ENCODE measurements around the gene SDR39U1.

Gene SDR39U1

DNA sequence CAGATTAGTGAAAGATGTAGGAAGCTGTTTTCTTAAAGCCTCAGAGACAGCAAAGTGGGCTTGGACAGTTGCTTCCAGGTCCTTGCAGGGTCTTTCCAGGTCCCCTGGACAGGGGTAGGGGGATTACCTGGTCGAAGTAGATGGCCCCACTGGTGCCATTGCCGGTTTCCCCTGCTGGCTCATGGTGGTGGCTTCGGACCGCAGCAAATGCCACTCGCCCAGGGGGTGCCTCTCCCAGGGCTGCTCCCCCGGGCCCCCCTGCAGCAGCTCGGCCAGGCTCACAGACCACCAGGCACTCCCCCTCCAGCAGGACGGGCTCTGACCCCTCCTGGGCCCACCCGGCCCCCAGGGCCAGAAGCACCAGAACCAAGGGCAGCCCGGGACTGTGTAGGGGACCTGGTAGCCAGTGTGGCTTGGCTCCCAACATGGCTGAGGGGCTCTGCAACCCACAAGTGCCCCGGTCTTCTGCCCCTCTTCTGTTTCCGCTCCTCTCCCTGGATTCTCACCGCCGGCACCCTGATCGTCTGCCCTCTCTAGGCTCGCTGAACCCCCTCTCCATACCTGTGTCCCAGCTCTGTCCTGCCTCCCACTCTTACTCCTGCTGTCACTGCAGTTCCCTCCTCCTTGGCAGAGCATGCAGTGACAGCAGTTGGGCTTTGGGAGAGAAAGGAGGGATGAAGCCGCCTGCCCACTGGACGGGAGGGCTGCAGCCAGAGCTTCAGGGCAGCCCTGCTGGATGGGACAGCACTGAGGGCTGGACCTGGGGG lies 13.8 kb downstream of the SDR39U1 start:
- DNase-seq, result no peak

DNA sequence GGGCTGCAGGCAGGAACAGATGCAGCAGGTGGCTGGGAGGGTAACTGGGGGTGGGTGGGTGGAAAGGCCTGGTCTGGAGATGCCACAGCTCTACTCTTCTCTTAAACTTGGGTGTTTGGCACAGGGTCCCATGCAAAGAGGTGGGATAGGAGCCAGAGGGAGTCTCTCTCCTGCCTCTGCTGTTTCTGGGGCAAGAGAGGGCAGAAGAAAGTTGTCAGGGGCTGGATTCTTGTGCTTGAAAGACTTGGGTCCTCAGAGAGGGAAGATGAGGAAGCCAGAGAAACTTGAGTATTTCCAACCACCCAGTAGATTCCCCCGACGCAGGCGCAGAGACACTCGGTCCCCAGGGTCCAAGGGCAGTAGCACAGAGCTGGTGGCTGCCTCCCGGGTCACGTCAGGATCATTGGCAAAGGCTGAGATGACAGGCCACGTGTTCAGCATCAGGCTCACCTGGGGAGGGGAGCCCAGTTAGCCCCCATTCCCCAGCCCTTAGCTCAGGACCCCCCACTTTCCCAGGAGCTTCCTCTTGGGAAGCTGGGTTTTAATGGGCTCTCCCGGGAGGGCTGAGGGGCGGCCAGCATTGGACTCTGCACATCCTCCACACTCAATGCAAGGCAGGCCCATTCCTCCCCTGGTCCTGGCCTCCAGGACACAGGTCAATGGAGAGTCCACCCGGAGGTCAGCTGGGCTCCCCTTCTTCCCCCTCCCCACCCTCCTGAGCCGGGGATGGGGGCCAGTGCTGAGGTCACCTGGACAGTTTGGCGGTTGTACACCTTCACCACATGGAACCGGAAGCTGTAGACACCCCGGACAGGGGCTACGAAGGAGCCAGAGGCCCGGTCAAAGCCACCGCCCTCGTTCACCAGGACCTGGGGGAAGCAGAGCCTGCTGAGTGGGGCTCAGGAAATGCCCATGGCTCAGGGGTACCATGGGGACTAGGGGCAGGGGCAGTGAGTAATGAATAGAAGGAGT lies 14.8 kb downstream of the SDR39U1 start:
- no peak for DNase-seq

DNA sequence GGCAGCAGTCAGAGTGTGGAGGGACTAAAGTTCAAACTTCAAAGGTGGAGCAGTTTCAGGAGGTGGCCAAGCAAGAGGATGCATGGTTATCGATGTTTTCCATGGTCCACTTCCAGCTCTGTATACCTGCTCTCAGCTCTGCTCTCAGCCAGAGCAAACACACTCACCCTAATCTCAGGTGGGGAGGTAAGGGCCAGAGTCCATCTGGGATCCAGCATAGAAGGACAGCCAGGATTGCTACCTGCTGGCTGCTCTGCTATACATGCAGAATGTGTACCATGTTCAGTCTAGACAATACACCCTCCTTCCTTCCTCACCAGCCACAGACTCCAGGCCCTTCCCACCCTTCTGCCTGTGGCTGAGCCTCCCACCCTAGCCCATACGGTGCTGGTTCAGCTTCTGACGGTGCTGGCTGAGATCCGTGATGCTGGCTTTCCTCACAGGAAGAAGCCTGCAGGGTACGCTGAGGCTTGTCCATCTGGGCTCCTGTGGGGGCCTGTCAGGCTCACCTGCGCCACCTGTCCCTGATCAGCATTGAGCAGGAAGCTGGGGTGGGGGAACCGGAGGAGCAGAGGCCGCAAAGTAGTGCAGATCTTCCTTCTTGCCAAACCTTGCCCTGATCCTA lies 15.6 kb downstream of the SDR39U1 start:
- DNase-seq, result no peak

DNA sequence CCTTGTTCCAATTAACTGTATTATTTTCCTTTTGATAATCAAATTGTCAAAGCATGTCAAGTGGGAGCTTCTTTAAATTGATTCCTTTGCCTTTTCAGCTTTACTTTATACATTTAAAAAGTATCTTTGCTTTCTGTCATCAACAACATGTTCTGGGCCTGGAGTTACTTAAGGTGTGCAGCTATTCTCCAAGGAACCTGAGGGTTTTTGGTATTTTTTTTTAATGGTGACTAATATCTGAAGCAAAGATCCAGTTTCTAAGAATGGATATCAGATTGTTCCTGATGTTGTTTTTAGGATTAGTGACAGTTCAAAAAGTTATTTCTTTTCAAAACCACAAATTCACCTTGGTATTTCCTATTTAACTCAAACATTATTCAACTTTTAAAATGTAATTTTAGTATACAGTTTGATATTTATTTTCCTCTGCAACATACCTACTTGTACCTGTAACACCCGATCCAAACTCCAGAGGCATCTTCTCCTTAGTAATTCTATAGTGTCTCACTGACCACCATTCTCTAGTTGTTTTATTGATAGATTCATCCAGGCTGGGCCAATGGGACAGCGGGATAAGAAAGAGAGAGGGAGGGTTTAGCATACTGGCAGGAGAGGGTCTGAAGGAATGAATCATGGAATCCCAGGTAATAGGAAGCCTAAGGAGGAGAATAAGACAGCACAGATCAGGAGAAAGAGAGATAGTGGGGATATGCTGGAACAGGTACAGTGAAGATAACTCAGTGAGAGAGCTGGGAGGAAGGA lies 16.2 kb downstream of the SDR39U1 start:
- no peak for DNase-seq

GRCh38 chr14:24425704-24426103 lies 16.9 kb downstream of the SDR39U1 start:
- no peak for DNase-seq

GRCh38 chr14:24422694-24423601 lies 19.6 kb downstream of the SDR39U1 start:
- no peak for DNase-seq

- no peak for DNase-seq
Measured at GRCh38 chr14:24422261-24422660, 20.3 kb downstream of the SDR39U1 start.

GRCh38 chr14:24418492-24418873 lies 24.1 kb downstream of the SDR39U1 start:
- DNase-seq, result no peak

GRCh38 chr14:24417832-24418491 lies 24.6 kb downstream of the SDR39U1 start:
- DNase-seq, result no peak

GRCh38 chr14:24416932-24417619 lies 25.5 kb downstream of the SDR39U1 start:
- DNase-seq, result no peak

- no peak for DNase-seq
Measured at GRCh38 chr14:24416254-24416931, 26.2 kb downstream of the SDR39U1 start.

DNA sequence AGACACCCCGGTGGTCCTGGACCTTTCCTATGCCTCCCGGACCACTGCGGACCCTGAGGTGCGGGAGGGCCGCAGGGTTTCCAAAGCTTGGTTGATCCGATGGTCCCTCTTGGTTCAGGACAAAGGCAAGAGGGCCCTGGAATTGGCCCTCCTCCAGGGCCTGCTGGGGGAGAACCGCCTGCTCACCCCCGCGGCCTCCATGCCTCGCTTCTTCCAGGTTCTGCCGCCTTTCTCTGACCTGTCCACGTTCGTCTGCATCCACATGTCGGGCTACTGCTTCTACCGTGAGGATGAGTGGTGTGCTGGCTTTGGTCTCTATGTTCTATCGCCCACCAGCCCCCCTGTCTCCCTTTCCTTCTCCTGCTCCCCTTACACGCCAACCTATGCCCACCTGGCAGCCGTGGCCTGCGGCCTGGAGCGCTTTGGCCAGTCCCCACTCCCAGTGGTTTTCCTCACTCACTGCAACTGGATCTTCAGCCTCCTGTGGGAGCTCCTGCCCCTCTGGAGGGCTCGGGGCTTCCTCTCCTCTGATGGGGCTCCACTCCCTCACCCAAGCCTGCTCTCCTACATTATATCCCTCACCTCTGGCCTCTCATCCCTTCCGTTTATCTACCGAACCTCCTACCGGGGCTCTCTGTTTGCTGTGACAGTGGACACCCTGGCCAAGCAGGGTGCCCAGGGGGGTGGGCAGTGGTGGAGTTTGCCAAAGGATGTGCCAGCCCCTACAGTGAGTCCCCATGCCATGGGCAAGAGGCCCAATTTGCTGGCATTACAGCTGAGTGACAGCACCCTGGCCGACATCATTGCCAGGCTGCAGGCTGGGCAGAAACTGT lies 26.9 kb downstream of the SDR39U1 start:
- DNase-seq, result no peak

GRCh38 chr14:24414732-24415420 lies 27.7 kb downstream of the SDR39U1 start:
- DNase-seq, result no peak

DNA sequence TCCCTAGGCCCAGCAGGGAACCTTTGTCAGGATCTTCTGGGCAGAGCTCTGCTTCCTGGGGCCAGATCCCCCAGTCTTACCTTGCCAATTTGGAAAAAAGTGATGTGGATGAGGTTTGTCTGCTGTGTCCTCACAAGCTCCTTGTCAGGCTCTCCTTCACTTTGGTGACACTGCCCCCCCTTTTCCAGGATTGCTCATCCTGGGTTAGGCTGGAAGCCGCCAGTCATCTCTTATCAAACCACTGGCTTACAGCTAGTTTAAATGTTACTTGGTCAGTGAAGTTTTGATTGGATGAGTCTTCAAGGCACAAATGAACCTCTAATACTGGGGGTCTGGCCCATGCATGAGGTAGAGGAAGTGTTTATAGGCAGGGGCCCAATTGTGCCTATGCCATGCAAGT lies 28.5 kb downstream of the SDR39U1 start:
- DNase-seq, result no peak

GRCh38 chr14:24411443-24412389 lies 30.9 kb downstream of the SDR39U1 start:
- DNase-seq, result no peak

- no peak for DNase-seq
Measured at GRCh38 chr14:24409956-24410355, 32.6 kb downstream of the SDR39U1 start.

DNA sequence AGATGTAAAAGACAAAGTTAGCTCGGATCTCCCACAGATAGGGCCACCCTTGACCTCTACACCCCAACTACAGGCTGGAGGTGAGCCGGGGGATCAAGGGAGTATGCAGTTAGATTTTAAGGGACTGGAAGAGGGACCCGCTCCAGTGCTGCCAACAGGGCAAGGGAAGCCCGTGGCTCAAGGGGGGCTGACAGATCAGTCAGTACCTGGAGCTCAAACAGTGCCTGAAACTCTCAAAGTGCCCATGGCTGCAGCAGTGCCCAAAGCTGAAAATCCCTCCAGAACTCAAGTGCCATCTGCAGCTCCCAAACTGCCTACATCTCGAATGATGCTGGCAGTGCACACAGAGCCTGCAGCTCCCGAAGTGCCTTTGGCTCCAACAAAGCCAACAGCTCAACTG lies 33.4 kb downstream of the SDR39U1 start:
- DNase-seq, result no peak

All from SIG-M5 (cell line).